Measurements from ENCODE around the gene VTI1B.
"Not testable (repeated sequence)": the region's sequence is repeated elsewhere in the genome, so short reads cannot be mapped to it uniquely, and the experiment has no call there.

Gene VTI1B

GRCh38 chr14:67704484-67705089 is 30.2 kb upstream of the VTI1B start:
- H3K4me1 ChIP-seq (ENCODE audit: control insufficient read depth, insufficient read depth, low read length): no peaks in the 10 kb centered on the region
- no peak overlapping the region for H3K4me3 ChIP-seq (ENCODE audit: low read depth, low read length)
- H3K36me3 ChIP-seq (ENCODE audit: control insufficient read depth, insufficient read depth, low read length): no peaks in the 10 kb centered on the region
- no peaks in the 10 kb centered on the region for H3K27me3 ChIP-seq (ENCODE audit: control insufficient read depth, insufficient read depth, low read length)
- no peak overlapping the region for H3K27ac ChIP-seq (ENCODE audit: low read depth, low read length)
- peaks cover 13% of the 10 kb centered on the region for H3K9me3 ChIP-seq (ENCODE audit: control insufficient read depth, insufficient read depth, low read length)
- H3K9ac ChIP-seq (ENCODE audit: low read depth, low read length): no peak overlapping the region

GRCh38 chr14:67703997-67704396 is 29.6 kb upstream of the VTI1B start:
- no peak overlapping the region for H3K4me3 ChIP-seq (ENCODE audit: low read depth, low read length)
- no peaks in the 10 kb centered on the region for H3K36me3 ChIP-seq (ENCODE audit: control insufficient read depth, insufficient read depth, low read length)
- H3K9me3 ChIP-seq (ENCODE audit: control insufficient read depth, insufficient read depth, low read length): peaks cover 7% of the 10 kb centered on the region; the same call in 1 of the 2 replicates
- no peaks in the 10 kb centered on the region for H3K4me1 ChIP-seq (ENCODE audit: control insufficient read depth, insufficient read depth, low read length)
- H3K27me3 ChIP-seq (ENCODE audit: control insufficient read depth, insufficient read depth, low read length): no peaks in the 10 kb centered on the region
- H3K27ac ChIP-seq (ENCODE audit: low read depth, low read length): no peak overlapping the region
- no peak overlapping the region for H3K9ac ChIP-seq (ENCODE audit: low read depth, low read length)

- H3K4me1 ChIP-seq (ENCODE audit: control insufficient read depth, insufficient read depth, low read length); H3K9ac ChIP-seq (ENCODE audit: low read depth, low read length); H3K27me3 ChIP-seq (ENCODE audit: control insufficient read depth, insufficient read depth, low read length); H3K9me3 ChIP-seq (ENCODE audit: control insufficient read depth, insufficient read depth, low read length); H3K27ac ChIP-seq (ENCODE audit: low read depth, low read length); H3K4me3 ChIP-seq (ENCODE audit: low read depth, low read length); H3K36me3 ChIP-seq (ENCODE audit: control insufficient read depth, insufficient read depth, low read length): not testable (repeated sequence)
These were observed 27.1 kb upstream of the VTI1B start, which contains the start of gene RDH12 for GRCh38 chr14:67701492-67701891. Gene RDH12, plus strand, starts transcription at chr14:67701886. Its CDS starts 20,757 bp downstream, at chr14:67722643.

GRCh38 chr14:67698179-67698578 is 23.7 kb upstream of the VTI1B start:
- no peaks in the 10 kb centered on the region for H3K4me1 ChIP-seq (ENCODE audit: control insufficient read depth, insufficient read depth, low read length)
- no peak overlapping the region for H3K27ac ChIP-seq (ENCODE audit: low read depth, low read length)
- H3K4me3 ChIP-seq (ENCODE audit: low read depth, low read length): no peak overlapping the region
- H3K27me3 ChIP-seq (ENCODE audit: control insufficient read depth, insufficient read depth, low read length): peaks cover 9% of the 10 kb centered on the region
- H3K9ac ChIP-seq (ENCODE audit: low read depth, low read length): no peak overlapping the region
- H3K36me3 ChIP-seq (ENCODE audit: control insufficient read depth, insufficient read depth, low read length): peaks cover 7% of the 10 kb centered on the region
- H3K9me3 ChIP-seq (ENCODE audit: control insufficient read depth, insufficient read depth, low read length): no peaks in the 10 kb centered on the region

GRCh38 chr14:67697006-67697405 is 22.6 kb upstream of the VTI1B start:
- Histone ChIP-seq H3K4me1 (ENCODE audit: control insufficient read depth, insufficient read depth, low read length) (no peaks in the 10 kb centered on the region), H3K36me3 (ENCODE audit: control insufficient read depth, insufficient read depth, low read length) (peaks cover 19% of the 10 kb centered on the region), H3K9ac (ENCODE audit: low read depth, low read length) (no peak overlapping the region), H3K4me3 (ENCODE audit: low read depth, low read length) (no peak overlapping the region), H3K27ac (ENCODE audit: low read depth, low read length) (no peak overlapping the region), H3K9me3 (ENCODE audit: control insufficient read depth, insufficient read depth, low read length) (no peaks in the 10 kb centered on the region), H3K27me3 (ENCODE audit: control insufficient read depth, insufficient read depth, low read length) (peaks cover 9% of the 10 kb centered on the region)

- H3K4me3 ChIP-seq (ENCODE audit: low read depth, low read length): peak within 1 kb of the TSS; percentile 93
- peaks cover 9% of the 10 kb centered on the region for H3K27me3 ChIP-seq (ENCODE audit: control insufficient read depth, insufficient read depth, low read length)
- no peaks in the 10 kb centered on the region for H3K4me1 ChIP-seq (ENCODE audit: control insufficient read depth, insufficient read depth, low read length)
- H3K9me3 ChIP-seq (ENCODE audit: control insufficient read depth, insufficient read depth, low read length): no peaks in the 10 kb centered on the region
- peaks cover 34% of the 10 kb centered on the region for H3K36me3 ChIP-seq (ENCODE audit: control insufficient read depth, insufficient read depth, low read length)
- H3K27ac ChIP-seq (ENCODE audit: low read depth, low read length): peak within 1 kb of the TSS; percentile 80
- peak within 1 kb of the TSS; percentile 81 for H3K9ac ChIP-seq (ENCODE audit: low read depth, low read length)
These were observed 21.0 kb upstream of the VTI1B start, which contains the start of gene RDH11 for GRCh38 chr14:67695394-67695949. Gene RDH11, minus strand, starts transcription at chr14:67695764. Its CDS starts 61 bp downstream, at chr14:67695703.

- Histone ChIP-seq H3K4me1 (ENCODE audit: control insufficient read depth, insufficient read depth, low read length) (no peaks in the 10 kb centered on the region), H3K27me3 (ENCODE audit: control insufficient read depth, insufficient read depth, low read length) (peaks cover 9% of the 10 kb centered on the region), H3K9me3 (ENCODE audit: control insufficient read depth, insufficient read depth, low read length) (no peaks in the 10 kb centered on the region), H3K4me3 (ENCODE audit: low read depth, low read length) (peak overlapping the region; percentile 93), H3K9ac (ENCODE audit: low read depth, low read length) (peak overlapping the region; percentile 81), H3K27ac (ENCODE audit: low read depth, low read length) (peak overlapping the region; percentile 80), H3K36me3 (ENCODE audit: control insufficient read depth, insufficient read depth, low read length) (peaks cover 40% of the 10 kb centered on the region)
These were observed 20.5 kb upstream of the VTI1B start for GRCh38 chr14:67694791-67695393.

GRCh38 chr14:67690011-67690410 is 15.6 kb upstream of the VTI1B start:
- Histone ChIP-seq H3K27ac (ENCODE audit: low read depth, low read length) (no peak overlapping the region), H3K9ac (ENCODE audit: low read depth, low read length) (no peak overlapping the region), H3K4me3 (ENCODE audit: low read depth, low read length) (no peak overlapping the region), H3K36me3 (ENCODE audit: control insufficient read depth, insufficient read depth, low read length) (peaks cover 87% of the 10 kb centered on the region), H3K27me3 (ENCODE audit: control insufficient read depth, insufficient read depth, low read length) (no peaks in the 10 kb centered on the region), H3K9me3 (ENCODE audit: control insufficient read depth, insufficient read depth, low read length) (no peaks in the 10 kb centered on the region), H3K4me1 (ENCODE audit: control insufficient read depth, insufficient read depth, low read length) (no peaks in the 10 kb centered on the region)

- Histone ChIP-seq H3K9me3 (ENCODE audit: control insufficient read depth, insufficient read depth, low read length) (no peaks in the 10 kb centered on the region), H3K9ac (ENCODE audit: low read depth, low read length) (no peak overlapping the region), H3K4me3 (ENCODE audit: low read depth, low read length) (no peak overlapping the region), H3K4me1 (ENCODE audit: control insufficient read depth, insufficient read depth, low read length) (no peaks in the 10 kb centered on the region), H3K27me3 (ENCODE audit: control insufficient read depth, insufficient read depth, low read length) (no peaks in the 10 kb centered on the region), H3K27ac (ENCODE audit: low read depth, low read length) (no peak overlapping the region), H3K36me3 (ENCODE audit: control insufficient read depth, insufficient read depth, low read length) (peaks cover 91% of the 10 kb centered on the region)
These were observed 9.4 kb upstream of the VTI1B start for GRCh38 chr14:67683842-67684241.

- Histone ChIP-seq H3K9me3 (ENCODE audit: control insufficient read depth, insufficient read depth, low read length) (no peaks in the 10 kb centered on the region), H3K27me3 (ENCODE audit: control insufficient read depth, insufficient read depth, low read length) (no peaks in the 10 kb centered on the region), H3K9ac (ENCODE audit: low read depth, low read length) (no peak overlapping the region), H3K36me3 (ENCODE audit: control insufficient read depth, insufficient read depth, low read length) (peaks cover 89% of the 10 kb centered on the region), H3K4me3 (ENCODE audit: low read depth, low read length) (no peak overlapping the region), H3K4me1 (ENCODE audit: control insufficient read depth, insufficient read depth, low read length) (no peaks in the 10 kb centered on the region), H3K27ac (ENCODE audit: low read depth, low read length) (no peak overlapping the region)
These were observed 6.5 kb upstream of the VTI1B start for GRCh38 chr14:67680941-67681340.

GRCh38 chr14:67680121-67680602 is 5.7 kb upstream of the VTI1B start:
- Histone ChIP-seq H3K4me1 (ENCODE audit: control insufficient read depth, insufficient read depth, low read length) (no peaks in the 10 kb centered on the region), H3K36me3 (ENCODE audit: control insufficient read depth, insufficient read depth, low read length) (peaks cover 81% of the 10 kb centered on the region), H3K27ac (ENCODE audit: low read depth, low read length) (no peak overlapping the region), H3K9ac (ENCODE audit: low read depth, low read length) (no peak overlapping the region), H3K27me3 (ENCODE audit: control insufficient read depth, insufficient read depth, low read length) (no peaks in the 10 kb centered on the region), H3K4me3 (ENCODE audit: low read depth, low read length) (no peak overlapping the region), H3K9me3 (ENCODE audit: control insufficient read depth, insufficient read depth, low read length) (no peaks in the 10 kb centered on the region)
